ENCODE measurements around the gene KNOP1. TPM values are rescaled to one million over a fixed set of nuclear protein-coding genes. Genes with fewer than 3 reads are reported as not detected.

KNOP1 gene
- total and polyA plus RNA-seq, 10 of the 15 experiments (the other 5 are each of a cell fraction or from before 2014, with no cell fraction given), result 13.8 to 47.2 (median 32.1) TPM

DNA sequence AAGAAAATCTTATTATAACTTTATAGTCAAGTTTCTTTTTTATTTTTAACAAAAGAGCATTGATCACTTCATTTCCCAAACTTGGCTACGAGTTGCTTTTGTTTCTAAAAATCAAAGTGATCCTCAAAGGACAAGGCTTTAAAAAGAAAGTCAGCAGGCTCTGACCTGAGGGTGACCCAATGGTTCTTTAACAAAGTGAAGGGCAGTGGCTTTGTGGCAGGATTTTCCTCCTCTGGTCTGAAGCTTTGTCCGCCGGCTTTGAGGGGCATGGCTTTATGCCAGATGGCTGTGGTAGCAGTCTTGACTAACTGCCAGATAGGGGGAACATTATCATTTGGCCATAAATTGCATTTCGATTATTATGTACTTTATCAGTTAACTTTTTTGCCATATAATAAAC is 28.5 kb upstream of the KNOP1 start (continued):
- no peak for TF ChIP-seq ZNF592 (IDR thresholded peaks at IDR 0.05)

GRCh38 chr16:19745286-19746010 is 27.4 kb upstream of the KNOP1 start:
- 50% methylated on average over 9 of the region's 9 CpGs for WGBS (ENCODE audit: insufficient coverage, insufficient replicate concordance, low lambda C conversion rate, missing lambda C conversion rate)
- SMC1A ChIA-PET (ENCODE audit: uncharacterized antibody, unreplicated experiment), result no interaction called here

More at GRCh38 chr16:19745286-19746010, 27.4 kb upstream of the KNOP1 start:
- TF ChIP-seq DPF2 (IDR thresholded peaks at IDR 0.05), result no peak
- TF ChIP-seq, protein P1, sequence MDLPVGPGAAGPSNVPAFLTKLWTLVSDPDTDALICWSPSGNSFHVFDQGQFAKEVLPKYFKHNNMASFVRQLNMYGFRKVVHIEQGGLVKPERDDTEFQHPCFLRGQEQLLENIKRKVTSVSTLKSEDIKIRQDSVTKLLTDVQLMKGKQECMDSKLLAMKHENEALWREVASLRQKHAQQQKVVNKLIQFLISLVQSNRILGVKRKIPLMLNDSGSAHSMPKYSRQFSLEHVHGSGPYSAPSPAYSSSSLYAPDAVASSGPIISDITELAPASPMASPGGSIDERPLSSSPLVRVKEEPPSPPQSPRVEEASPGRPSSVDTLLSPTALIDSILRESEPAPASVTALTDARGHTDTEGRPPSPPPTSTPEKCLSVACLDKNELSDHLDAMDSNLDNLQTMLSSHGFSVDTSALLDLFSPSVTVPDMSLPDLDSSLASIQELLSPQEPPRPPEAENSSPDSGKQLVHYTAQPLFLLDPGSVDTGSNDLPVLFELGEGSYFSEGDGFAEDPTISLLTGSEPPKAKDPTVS (IDR thresholded peaks at IDR 0.05; ENCODE audit: low read depth, low read length), result no peak
- TF ChIP-seq CEBPB (IDR thresholded peaks at IDR 0.05; ENCODE audit: borderline replicate concordance in 1 of 2, low read depth in 2 of 2, low read length in 2 of 2), result no peak
- RAD21 ChIA-PET (ENCODE audit: unreplicated experiment), result no interaction called here
- Histone ChIP-seq H3K79me2 (ENCODE audit: control insufficient read depth, insufficient read depth, low read length) (no peaks in the 10 kb centered on the region), H3K9ac (ENCODE audit: control insufficient read depth, insufficient read depth, low read length) (no peak overlapping the region), H3K27me3 (replicated peaks in 1 of 2; ENCODE audit: control insufficient read depth in 2 of 2, insufficient read depth in 2 of 2, low read length in 1 of 2) (no peaks in the 10 kb centered on the region), H4K20me1 (ENCODE audit: control insufficient read depth, insufficient read depth) (no peaks in the 10 kb centered on the region), H3K27ac (ENCODE audit: control insufficient read depth, insufficient read depth) (no peak overlapping the region), H2AFZ (ENCODE audit: control insufficient read depth, low read depth, low read length) (no peak overlapping the region), H3K4me3 (no peak overlapping the region), H3K9me3 (replicated peaks; ENCODE audit: control insufficient read depth, insufficient read depth, low read length) (no peaks in the 10 kb centered on the region), H3K4me2 (ENCODE audit: control insufficient read depth, insufficient read depth) (no peak overlapping the region), H3K36me3 (ENCODE audit: control insufficient read depth in 2 of 2, insufficient read depth in 2 of 2, low read length in 1 of 2) (no peaks in the 10 kb centered on the region), H3K4me1 (ENCODE audit: control insufficient read depth, insufficient read depth, low read length) (no peaks in the 10 kb centered on the region)
- ATAC-seq (no peak), FAIRE-seq (no peak), DNase-seq (ENCODE audit: low read depth, low spot score) (no peak)
- in situ Hi-C loops (cut with MboI), result no loop called here
- POLR2A ChIA-PET, result interaction anchor here (0.6 kb wide), 1 partner anchor 252 kb away, joined by 4 read pairs; no protein-coding TSS in a partner anchor
- no TSS peak for BruUV-seq (replicated peaks)
- CTCF ChIA-PET, result no interaction called here
- intact Hi-C loops (cut with micrococcal nuclease; ENCODE audit: unreplicated experiment), result no loop called here

Measured in GM12878 (cell line).